Hepatocyte (in vitro differentiated cells): ENCODE measurements around the gene ERGIC2. TPM values are rescaled to one million over a fixed set of nuclear protein-coding genes. Genes with fewer than 3 reads are reported as not detected.
A peak's percentile ranks its signal among the peaks of the same experiment; 100 is the strongest.

Experiments used
- DNase-seq: peaks from one replicate; pipeline ENCODE4 v3.0.0-alpha.2; 2016; ENCODE audit warnings: low spot score
- H2AFZ ChIP-seq: fragments of 200-600 bp; sonication (generic); 2 replicates; pipeline ENCODE4 v1.6.0; 2016; ENCODE audit warnings: antibody characterized with exemption, mild to moderate bottlenecking
- H3K27ac ChIP-seq: fragments of 200-600 bp; sonication (generic); 2 replicates; pipeline ENCODE4 v1.5.1; 2016; ENCODE audit warnings: mild to moderate bottlenecking
- H3K27me3 ChIP-seq: fragments of 200-600 bp; sonication (generic); 2 replicates; pipeline ENCODE4 v1.6.1; 2016
- H3K36me3 ChIP-seq: fragments of 200-600 bp; sonication (generic); replicated peaks from 2 replicates; pipeline ENCODE4 v1.5.1; 2016; ENCODE audit warnings: low read depth; ENCODE audit not compliant: insufficient read depth
- H3K4me1 ChIP-seq: fragments of 200-600 bp; sonication (generic); 2 replicates; pipeline ENCODE4 v1.5.1; 2016; ENCODE audit warnings: mild to moderate bottlenecking, moderate library complexity; ENCODE audit not compliant: insufficient read depth
- H3K4me2 ChIP-seq: fragments of 200-600 bp; sonication (generic); 2 replicates; pipeline ENCODE4 v1.6.0; 2016
- H3K4me3 ChIP-seq: fragments of 200-600 bp; sonication (generic); 2 replicates; pipeline ENCODE4 v1.5.1; 2016; ENCODE audit warnings: mild to moderate bottlenecking
- H3K79me2 ChIP-seq: fragments of 200-600 bp; sonication (generic); 2 replicates; pipeline ENCODE4 v1.6.0; 2017; ENCODE audit warnings: mild to moderate bottlenecking
- H3K9me2 ChIP-seq: fragments of 200-600 bp; sonication (generic); replicated peaks from 2 replicates; pipeline ENCODE4 v1.6.0; 2017; ENCODE audit warnings: mild to moderate bottlenecking; ENCODE audit not compliant: insufficient read depth
- H3K9me3 ChIP-seq: fragments of 200-600 bp; sonication (generic); 2 replicates; pipeline ENCODE4 v1.5.1; 2016; ENCODE audit warnings: low read depth, mild to moderate bottlenecking
- H4K20me1 ChIP-seq: fragments of 200-600 bp; sonication (generic); 2 replicates; pipeline ENCODE4 v1.6.0; 2016; ENCODE audit warnings: mild to moderate bottlenecking; ENCODE audit not compliant: insufficient read depth, poor library complexity, severe bottlenecking
- EZH2 ChIP-seq: fragments of 200-600 bp; sonication (generic); IDR thresholded peaks from 2 replicates; pipeline ENCODE4 v1.6.1; 2016; ENCODE audit warnings: antibody characterized with exemption, mild to moderate bottlenecking, borderline replicate concordance
- EZH2phosphoT487 ChIP-seq: fragments of 200-600 bp; sonication (generic); IDR thresholded peaks from one replicate; pipeline ENCODE4 v1.6.1; 2018; ENCODE audit warnings: antibody characterized with exemption, mild to moderate bottlenecking, low read depth, moderate library complexity; ENCODE audit not compliant: unreplicated experiment, severe bottlenecking
- WGBS: methylation state at CpG from one replicate; pipeline ENCODE4 v1.1.6; 2016; ENCODE audit warnings: low lambda C conversion rate; ENCODE audit errors: missing lambda C conversion rate; 5-methylcytosine and 5-hydroxymethylcytosine counted together
- polyA plus RNA-seq: library from polyadenylated mRNA; unstranded; fragments of >200 nt; fragmentation: Nextera tagmentation; extraction: Ambion mirVana; gene quantifications from 2 replicates; pipeline ENCODE4 v1.2.1, GENCODE V29; 2016
- total RNA-seq: library from RNA; depleted of rRNA; stranded (reverse); fragments of >200 nt; gene quantifications from 2 replicates; pipeline ENCODE4 v1.2.3, GENCODE V29; 2014
- TF ChIP-seq, protein P1 (sequence below): fragments of 200-600 bp; sonication (generic); IDR thresholded peaks from 2 replicates; pipeline ENCODE4 v1.5.1; 2016; ENCODE audit warnings: antibody characterized with exemption, mild to moderate bottlenecking; ENCODE audit not compliant: poor library complexity

Gene ERGIC2
- total and polyA plus RNA-seq, 2 experiments from 2014 or later, result 68.7 to 122 TPM

- Histone ChIP-seq H3K4me2 (no peak overlapping the region), H3K79me2 (no peaks in the 10 kb centered on the region), H3K9me2 (no peaks in the 10 kb centered on the region), H3K4me3 (no peak overlapping the region), H3K27ac (peak overlapping the region; percentile 22), H3K9me3 (no peaks in the 10 kb centered on the region), H2AFZ (no peak overlapping the region), H3K4me1 (peaks cover 7% of the 10 kb centered on the region), H3K27me3 (no peaks in the 10 kb centered on the region), H4K20me1 (no peaks in the 10 kb centered on the region), H3K36me3 (no peaks in the 10 kb centered on the region)
- DNase-seq, result peak; percentile 10
- TF ChIP-seq, protein P1, sequence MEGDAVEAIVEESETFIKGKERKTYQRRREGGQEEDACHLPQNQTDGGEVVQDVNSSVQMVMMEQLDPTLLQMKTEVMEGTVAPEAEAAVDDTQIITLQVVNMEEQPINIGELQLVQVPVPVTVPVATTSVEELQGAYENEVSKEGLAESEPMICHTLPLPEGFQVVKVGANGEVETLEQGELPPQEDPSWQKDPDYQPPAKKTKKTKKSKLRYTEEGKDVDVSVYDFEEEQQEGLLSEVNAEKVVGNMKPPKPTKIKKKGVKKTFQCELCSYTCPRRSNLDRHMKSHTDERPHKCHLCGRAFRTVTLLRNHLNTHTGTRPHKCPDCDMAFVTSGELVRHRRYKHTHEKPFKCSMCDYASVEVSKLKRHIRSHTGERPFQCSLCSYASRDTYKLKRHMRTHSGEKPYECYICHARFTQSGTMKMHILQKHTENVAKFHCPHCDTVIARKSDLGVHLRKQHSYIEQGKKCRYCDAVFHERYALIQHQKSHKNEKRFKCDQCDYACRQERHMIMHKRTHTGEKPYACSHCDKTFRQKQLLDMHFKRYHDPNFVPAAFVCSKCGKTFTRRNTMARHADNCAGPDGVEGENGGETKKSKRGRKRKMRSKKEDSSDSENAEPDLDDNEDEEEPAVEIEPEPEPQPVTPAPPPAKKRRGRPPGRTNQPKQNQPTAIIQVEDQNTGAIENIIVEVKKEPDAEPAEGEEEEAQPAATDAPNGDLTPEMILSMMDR, result no peak
- TF ChIP-seq EZH2, result no peak
- no peak for TF ChIP-seq EZH2phosphoT487
- 89% methylated on average over 3 of the region's 3 CpGs for WGBS
Observed at GRCh38 chr12:29346769-29347421, 34.1 kb downstream of the ERGIC2 start.

DNA sequence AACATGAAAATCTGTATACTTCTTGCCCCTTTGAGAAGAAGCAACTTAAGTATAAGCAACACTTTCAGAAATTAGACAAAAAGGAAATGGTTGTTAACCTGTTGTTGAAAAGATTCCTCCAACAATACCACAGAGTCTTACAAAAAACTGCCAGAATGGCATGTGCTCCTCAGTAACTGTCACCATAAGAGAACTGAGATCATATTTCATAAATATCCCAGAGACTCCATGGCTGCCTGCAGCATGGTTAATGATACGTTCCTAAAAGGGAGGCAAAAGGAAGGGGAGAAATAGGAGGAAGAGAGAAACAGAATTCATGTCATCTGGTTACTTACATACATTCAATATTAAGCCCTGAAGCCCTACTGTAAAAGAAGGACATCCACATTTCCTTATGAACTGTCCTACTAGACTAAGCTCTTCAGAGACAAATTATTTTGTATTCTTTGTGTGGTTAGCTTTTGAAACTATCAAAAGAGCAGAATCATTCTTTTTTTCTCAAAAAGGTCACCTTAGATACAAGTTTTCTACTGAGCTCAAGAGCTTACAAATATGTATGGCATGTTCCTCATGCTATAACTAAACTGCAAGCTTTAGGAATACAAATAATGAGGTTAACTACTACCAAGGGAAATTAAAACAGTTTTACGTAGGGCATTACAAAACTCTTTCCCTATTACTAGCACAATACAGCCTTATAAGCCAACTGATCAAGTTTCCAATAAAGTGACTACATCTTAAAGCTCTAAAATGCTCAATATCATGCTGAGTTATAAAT lies 37.8 kb downstream of the ERGIC2 start:
- Histone ChIP-seq H2AFZ (no peak overlapping the region), H3K36me3 (no peaks in the 10 kb centered on the region)

GRCh38 chr12:29337325-29337724 lies 43.6 kb downstream of the ERGIC2 start:
- no peaks in the 10 kb centered on the region for H4K20me1 ChIP-seq
- DNase-seq, result no peak
- no peak overlapping the region for H3K4me2 ChIP-seq
- H3K27ac ChIP-seq, result no peak overlapping the region
- H3K36me3 ChIP-seq, result no peaks in the 10 kb centered on the region
- TF ChIP-seq EZH2phosphoT487 (no peak), EZH2 (no peak)
- TF ChIP-seq, protein P1, result no peak
- H3K4me1 ChIP-seq, result no peaks in the 10 kb centered on the region
- H3K9me2 ChIP-seq, result no peaks in the 10 kb centered on the region
- H3K4me3 ChIP-seq, result no peak overlapping the region
- H3K79me2 ChIP-seq, result no peaks in the 10 kb centered on the region
- no peaks in the 10 kb centered on the region for H3K27me3 ChIP-seq
- 91% methylated on average over 1 of the region's 1 CpG for WGBS
- no peaks in the 10 kb centered on the region for H3K9me3 ChIP-seq
- H2AFZ ChIP-seq, result no peak overlapping the region

More for the DNA sequence above, 37.8 kb downstream of the ERGIC2 start:
- Histone ChIP-seq H4K20me1 (no peaks in the 10 kb centered on the region), H3K9me3 (no peaks in the 10 kb centered on the region), H3K4me1 (peaks cover 7% of the 10 kb centered on the region), H3K9me2 (no peaks in the 10 kb centered on the region), H3K4me2 (no peak overlapping the region), H3K27ac (no peak overlapping the region), H3K79me2 (no peaks in the 10 kb centered on the region), H3K4me3 (no peak overlapping the region), H3K27me3 (no peaks in the 10 kb centered on the region)
- 79% methylated on average over 2 of the region's 2 CpGs for WGBS
- no peak for DNase-seq
- TF ChIP-seq EZH2phosphoT487 (no peak), EZH2 (no peak)
- TF ChIP-seq, protein P1, result no peak
